HUES64 (cell line): ENCODE measurements around the gene FZD4.
"Not testable (repeated sequence)": the region's sequence is repeated elsewhere in the genome, so short reads cannot be mapped to it uniquely, and the experiment has no call there.

Experiments
- H3K27ac ChIP-seq: 2 replicates; pipeline ENCODE4 v1.7.0; 2013; ENCODE audit warnings: low read depth, low read length, inconsistent platforms
- H3K27me3 ChIP-seq: 2 replicates; pipeline ENCODE4 v1.6.1; 2013; ENCODE audit warnings: mild to moderate bottlenecking, low read length; ENCODE audit not compliant: insufficient read depth
- H3K36me3 ChIP-seq: 2 replicates; pipeline ENCODE4 v1.6.1; 2013; ENCODE audit warnings: mild to moderate bottlenecking, low read length; ENCODE audit not compliant: insufficient read depth
- H3K4me1 ChIP-seq: 2 replicates; pipeline ENCODE4 v1.6.1; 2013; ENCODE audit warnings: mild to moderate bottlenecking, low read length, moderate library complexity; ENCODE audit not compliant: insufficient read depth
- H3K4me3 ChIP-seq: 2 replicates; pipeline ENCODE4 v1.5.1; 2013; ENCODE audit warnings: mild to moderate bottlenecking, low read length, moderate library complexity
- H3K9ac ChIP-seq: 2 replicates; pipeline ENCODE4 v1.6.1; 2013; ENCODE audit warnings: mild to moderate bottlenecking, low read depth, low read length
- H3K9me3 ChIP-seq: 2 replicates; pipeline ENCODE4 v1.6.1; 2013; ENCODE audit warnings: low read depth, low read length; ENCODE audit not compliant: insufficient read depth
- WGBS: fragments of 150-250, 120-280 bp; methylation state at CpG from one replicate; pipeline ENCODE4 v1.1.7; 2013; ENCODE audit warnings: missing lambda C conversion rate; 5-methylcytosine and 5-hydroxymethylcytosine counted together

Gene FZD4

GRCh38 chr11:86919557-86920210, 35.5 kb downstream of the FZD4 start:
- no peaks in the 10 kb centered on the region for H3K9me3 ChIP-seq
- H3K27me3 ChIP-seq = no peaks in the 10 kb centered on the region
- no peak overlapping the region for H3K9ac ChIP-seq
- H3K36me3 ChIP-seq = no peaks in the 10 kb centered on the region
- no peak overlapping the region for H3K27ac ChIP-seq
- peaks cover 20% of the 10 kb centered on the region for H3K4me1 ChIP-seq
- no peak overlapping the region for H3K4me3 ChIP-seq
- 70% methylated on average over 7 of the region's 7 CpGs for WGBS

- 90% methylated on average over 7 of the region's 7 CpGs for WGBS
- Histone ChIP-seq H3K9me3 (no peaks in the 10 kb centered on the region), H3K4me1 (peaks cover 15% of the 10 kb centered on the region), H3K27ac (no peak overlapping the region), H3K9ac (no peak overlapping the region), H3K36me3 (no peaks in the 10 kb centered on the region), H3K27me3 (no peaks in the 10 kb centered on the region), H3K4me3 (no peak overlapping the region)
These were observed 36.2 kb downstream of the FZD4 start for GRCh38 chr11:86918973-86919372.

GRCh38 chr11:86918496-86918895, 36.7 kb downstream of the FZD4 start:
- WGBS = 92% methylated on average over 1 of the region's 2 CpGs
- Histone ChIP-seq H3K9me3 (no peaks in the 10 kb centered on the region), H3K4me1 (peaks cover 11% of the 10 kb centered on the region), H3K27ac (no peak overlapping the region), H3K27me3 (no peaks in the 10 kb centered on the region), H3K9ac (no peak overlapping the region), H3K36me3 (no peaks in the 10 kb centered on the region), H3K4me3 (no peak overlapping the region)

- Histone ChIP-seq H3K4me3 (no peak overlapping the region), H3K9ac (no peak overlapping the region), H3K36me3 (no peaks in the 10 kb centered on the region), H3K27me3 (no peaks in the 10 kb centered on the region), H3K4me1 (peaks cover 8% of the 10 kb centered on the region), H3K27ac (no peak overlapping the region), H3K9me3 (no peaks in the 10 kb centered on the region)
- 100% methylated on average over 1 of the region's 2 CpGs for WGBS
These were observed 37.6 kb downstream of the FZD4 start for GRCh38 chr11:86917589-86917988.

- H3K9ac ChIP-seq = no peak overlapping the region; the same call in 1 of the 2 replicates
- WGBS = 92% methylated on average over 1 of the region's 1 CpG
- peaks cover 8% of the 10 kb centered on the region for H3K4me1 ChIP-seq
- no peaks in the 10 kb centered on the region for H3K9me3 ChIP-seq
- H3K4me3 ChIP-seq = no peak overlapping the region
- H3K27ac ChIP-seq = no peak overlapping the region
- H3K27me3 ChIP-seq = no peaks in the 10 kb centered on the region
- no peaks in the 10 kb centered on the region for H3K36me3 ChIP-seq
These were observed 38.9 kb downstream of the FZD4 start for GRCh38 chr11:86916330-86916729.

- WGBS = 33% methylated on average over 1 of the region's 1 CpG
- H3K4me1 ChIP-seq, H3K9me3 ChIP-seq, H3K27ac ChIP-seq, H3K36me3 ChIP-seq, H3K27me3 ChIP-seq, H3K9ac ChIP-seq, H3K4me3 ChIP-seq: not testable (repeated sequence)
These were observed 39.3 kb downstream of the FZD4 start for GRCh38 chr11:86915850-86916249.

GRCh38 chr11:86914865-86915519, 40.2 kb downstream of the FZD4 start:
- H3K36me3 ChIP-seq = no peaks in the 10 kb centered on the region
- H3K27ac ChIP-seq = no peak overlapping the region
- no peaks in the 10 kb centered on the region for H3K9me3 ChIP-seq
- H3K4me3 ChIP-seq = no peak overlapping the region
- 90% methylated on average over 5 of the region's 6 CpGs for WGBS
- H3K9ac ChIP-seq = no peak overlapping the region
- H3K4me1 ChIP-seq = peaks cover 8% of the 10 kb centered on the region
- no peaks in the 10 kb centered on the region for H3K27me3 ChIP-seq

GRCh38 chr11:86912238-86912637, 43.0 kb downstream of the FZD4 start:
- no peak overlapping the region for H3K27ac ChIP-seq
- H3K27me3 ChIP-seq = no peaks in the 10 kb centered on the region
- no peaks in the 10 kb centered on the region for H3K9me3 ChIP-seq
- WGBS = 0% methylated on average over 1 of the region's 1 CpG
- no peak overlapping the region for H3K4me3 ChIP-seq
- H3K9ac ChIP-seq = no peak overlapping the region
- H3K36me3 ChIP-seq = no peaks in the 10 kb centered on the region
- H3K4me1 ChIP-seq = no peaks in the 10 kb centered on the region; the same call in 1 of the 2 replicates

- H3K4me1 ChIP-seq = no peaks in the 10 kb centered on the region
- no peak overlapping the region for H3K27ac ChIP-seq
- no peaks in the 10 kb centered on the region for H3K27me3 ChIP-seq
- no peaks in the 10 kb centered on the region for H3K9me3 ChIP-seq
- no peak overlapping the region for H3K9ac ChIP-seq
- WGBS = 88% methylated on average over 1 of the region's 3 CpGs
- no peak overlapping the region for H3K4me3 ChIP-seq
- no peaks in the 10 kb centered on the region for H3K36me3 ChIP-seq
These were observed 44.6 kb downstream of the FZD4 start for GRCh38 chr11:86910592-86910991.

GRCh38 chr11:86906198-86906597, 49.0 kb downstream of the FZD4 start:
- Histone ChIP-seq H3K27ac (no peak overlapping the region), H3K4me3 (no peak overlapping the region)
- WGBS = 96% methylated on average over 24 of the region's 24 CpGs

GRCh38 chr11:86905252-86905651, 49.9 kb downstream of the FZD4 start:
- WGBS = 94% methylated on average over 3 of the region's 3 CpGs

More at GRCh38 chr11:86906198-86906597, 49.0 kb downstream of the FZD4 start:
- no peaks in the 10 kb centered on the region for H3K4me1 ChIP-seq
- H3K9me3 ChIP-seq = no peaks in the 10 kb centered on the region
- no peaks in the 10 kb centered on the region for H3K27me3 ChIP-seq
- no peak overlapping the region for H3K9ac ChIP-seq
- H3K36me3 ChIP-seq = no peaks in the 10 kb centered on the region

More at GRCh38 chr11:86905252-86905651, 49.9 kb downstream of the FZD4 start:
- H3K9ac ChIP-seq = no peak overlapping the region
- H3K36me3 ChIP-seq = no peaks in the 10 kb centered on the region
- no peaks in the 10 kb centered on the region for H3K9me3 ChIP-seq
- H3K27me3 ChIP-seq = no peaks in the 10 kb centered on the region
- H3K4me1 ChIP-seq = no peaks in the 10 kb centered on the region
- H3K4me3 ChIP-seq = no peak overlapping the region
- no peak overlapping the region for H3K27ac ChIP-seq
